HCT116 (cell line): ENCODE measurements around the gene LSP1. TPM values are rescaled to one million over a fixed set of nuclear protein-coding genes. Genes with fewer than 3 reads are reported as not detected.

ENCODE experiments used
- ATAC-seq: fragments of 200-7000 bp; cut with Tn5 transposase; 2 replicates; pipeline ENCODE4 v1.9.1; 2020; ENCODE audit warnings: mild to moderate bottlenecking, moderate library complexity
- BruUV-seq: library from RNA; stranded (reverse); fragments of 400-500 nt; replicated peaks from 2 replicates; lab custom pipeline; 2021; lab: Mats Ljungman, UMichigan
- CTCF ChIA-PET: fragments of 300-600 bp; sonication (Branson Sonifier 250); formaldehyde crosslinking; loops from one replicate; lab custom pipeline; 2021; ENCODE audit warnings: antibody characterized with exemption; lab: Charles Lee
- POLR2A ChIA-PET: fragments of 300-600, 350-600 bp; sonication (Branson Sonifier 250); formaldehyde crosslinking; loops from one replicate; lab custom pipeline; 2021; ENCODE audit warnings: antibody characterized with exemption; lab: Charles Lee
- RAD21 ChIA-PET, 2 experiments: fragments of 300-600 bp; sonication (Branson Sonifier 250); formaldehyde crosslinking; loops; one replicate each; lab custom pipeline; 2023; ENCODE audit warnings: low total read pairs in 2 of 2; ENCODE audit not compliant: uncharacterized antibody in 2 of 2, unreplicated experiment in 2 of 2, low non-redundant PET in 1 of 2; lab: Charles Lee
- DNase-seq: peaks from one replicate; pipeline ENCODE4 v3.0.0-alpha.2; 2010; ENCODE audit warnings: low read depth, low spot score
- H2AFZ ChIP-seq: fragments of 200-600 bp; shearing (Covaris generic), sonication (generic); 2 replicates; pipeline ENCODE4 v1.6.1; 2017; ENCODE audit warnings: low read depth, mixed run types, mixed read lengths, antibody characterized with exemption, low read length; ENCODE audit not compliant: poor library complexity, severe bottlenecking
- H3K27ac ChIP-seq: 2 replicates; pipeline ENCODE4 v1.5.1; 2012; ENCODE audit warnings: low read depth, low read length
- H3K27me3 ChIP-seq: fragments of 200-600 bp; sonication (generic); 2 replicates; pipeline ENCODE4 v1.6.1; 2016; ENCODE audit warnings: mixed run types, low read length, mixed read lengths; ENCODE audit not compliant: insufficient read depth
- H3K36me3 ChIP-seq, 2 experiments: fragments of 200-500 bp in 1 of 2; fragments of 200-600 bp in 1 of 2; sonication (Bioruptor generic) in 1 of 2; sonication (generic) in 1 of 2; 2 replicates each; pipeline versions ENCODE4 v1.5.1 to v1.6.1; 2014 to 2016; ENCODE audit warnings: low read length in 2 of 2, inconsistent platforms in 1 of 2, mixed read lengths in 1 of 2, mixed run types in 1 of 2; ENCODE audit not compliant: insufficient read depth in 2 of 2, control insufficient read depth in 1 of 2
- H3K4me1 ChIP-seq, 2 experiments: fragments of 200-600 bp in 1 of 2; sonication (generic) in 1 of 2; 2 replicates each; pipeline versions ENCODE4 v1.5.1 to v1.6.1; 2012 to 2017; ENCODE audit warnings: low read length in 2 of 2, inconsistent platforms in 1 of 2, mild to moderate bottlenecking in 1 of 2, mixed read lengths in 1 of 2, mixed run types in 1 of 2, moderate library complexity in 1 of 2; ENCODE audit not compliant: insufficient read depth in 2 of 2, control insufficient read depth in 1 of 2
- H3K4me2 ChIP-seq: fragments of 200-600 bp; sonication (generic); 2 replicates; pipeline ENCODE4 v1.6.1; 2017; ENCODE audit warnings: mixed run types, low read length, mixed read lengths
- H3K4me3 ChIP-seq, 2 experiments: fragments of 200-600 bp in 1 of 2; sonication (generic) in 1 of 2; replicated peaks in 1 of 2; 2 replicates each; pipeline ENCODE4 v1.5.1; 2011 to 2016; ENCODE audit warnings: low read length in 2 of 2, control low read depth in 1 of 2, low read depth in 1 of 2, mild to moderate bottlenecking in 1 of 2, mixed read lengths in 1 of 2, mixed run types in 1 of 2
- H3K79me2 ChIP-seq: fragments of 200-600 bp; sonication (generic); 2 replicates; pipeline ENCODE4 v1.6.1; 2017; ENCODE audit warnings: mild to moderate bottlenecking, mixed run types, low read length, moderate library complexity, mixed read lengths; ENCODE audit not compliant: insufficient read depth
- H3K9ac ChIP-seq: fragments of 200-600 bp; sonication (generic); 2 replicates; pipeline ENCODE4 v1.6.1; 2016; ENCODE audit warnings: low read length, mixed read lengths
- H3K9me2 ChIP-seq: fragments of 200-600 bp; sonication (generic), shearing (Covaris generic); 2 replicates; pipeline ENCODE4 v1.6.1; 2017; ENCODE audit warnings: mixed run types, mild to moderate bottlenecking, moderate library complexity; ENCODE audit not compliant: insufficient read depth
- H3K9me3 ChIP-seq, 2 experiments: fragments of 200-500 bp in 1 of 2; fragments of 200-600 bp in 1 of 2; sonication (Bioruptor generic) in 1 of 2; sonication (generic) in 1 of 2; 2 replicates each; pipeline ENCODE4 v1.6.1; 2014 to 2017; ENCODE audit warnings: low read length in 2 of 2, mixed read lengths in 2 of 2, inconsistent platforms in 1 of 2, low read depth in 1 of 2, mild to moderate bottlenecking in 1 of 2, mixed run types in 1 of 2, moderate library complexity in 1 of 2; ENCODE audit not compliant: control insufficient read depth in 1 of 2, insufficient read depth in 1 of 2
- H4K20me1 ChIP-seq: fragments of 200-600 bp; sonication (generic), shearing (Covaris generic); 2 replicates; pipeline ENCODE4 v1.6.1; 2017; ENCODE audit warnings: mixed run types, mild to moderate bottlenecking, moderate library complexity; ENCODE audit not compliant: insufficient read depth
- CTCF ChIP-seq, 3 experiments: fragments of 200-600 bp in 1 of 3; sonication (generic) in 1 of 3; IDR thresholded peaks in 2 of 3; conservative IDR thresholded peaks in 1 of 3; 2 replicates each; pipeline ENCODE4 v1.5.1; 2012 to 2017; ENCODE audit warnings: low read depth in 2 of 3, low read length in 2 of 3, antibody characterized with exemption in 1 of 3, borderline replicate concordance in 1 of 3, control low read depth in 1 of 3, mild to moderate bottlenecking in 1 of 3, mixed read lengths in 1 of 3, mixed run types in 1 of 3, moderate library complexity in 1 of 3; ENCODE audit not compliant: insufficient read depth in 1 of 3
- EGR1 ChIP-seq: IDR thresholded peaks from 2 replicates; pipeline ENCODE4 v1.6.1; 2012; ENCODE audit warnings: low read depth
- MAX ChIP-seq: IDR thresholded peaks from 2 replicates; pipeline ENCODE4 v1.6.1; 2012
- POLR2A ChIP-seq: IDR thresholded peaks from 2 replicates; pipeline ENCODE4 v1.7.0; 2011; ENCODE audit warnings: borderline replicate concordance; ENCODE audit not compliant: insufficient read depth, insufficient read length; ENCODE audit errors: extremely low read depth
- TCF7L2 ChIP-seq: IDR thresholded peaks from 2 replicates; pipeline ENCODE4 v1.7.0; 2011; ENCODE audit warnings: borderline replicate concordance, inconsistent platforms; ENCODE audit not compliant: insufficient read depth, insufficient read length; ENCODE audit errors: extremely low read depth
- YY1 ChIP-seq: IDR thresholded peaks from 2 replicates; pipeline ENCODE4 v1.6.1; 2011; ENCODE audit warnings: low read length, low read depth, moderate library complexity, mild to moderate bottlenecking; ENCODE audit not compliant: insufficient replicate concordance; ENCODE audit errors: extremely low read depth
- ZFX ChIP-seq: fragments of 450-650 bp; IDR thresholded peaks from 2 replicates; pipeline ENCODE4 v1.6.1; 2017
- intact Hi-C: fragments of 100-400 bp; cut with micrococcal nuclease; formaldehyde crosslinking; loops from 2 replicates; pipeline ENCODE4 v1.10.0; 2022
- total RNA-seq: library from RNA; stranded (reverse); gene quantifications from one replicate; pipeline ENCODE4 v1.2.1, GENCODE V29; 2021; ENCODE audit not compliant: unreplicated experiment

LSP1 gene
- total RNA-seq, 1 experiment from 2014 or later, result 1.3 TPM

- no peaks in the 10 kb centered on the region for H3K27me3 ChIP-seq
- H3K4me1 ChIP-seq, result no peaks in the 10 kb centered on the region
- no TSS peak for BruUV-seq
- H2AFZ ChIP-seq, result no peak overlapping the region
- ATAC-seq (no peak), DNase-seq (no peak)
- no peak overlapping the region for H3K4me3 ChIP-seq
- CTCF ChIA-PET, result interaction anchor here (0.7 kb wide), 1 partner anchor 51 kb away, joined by 3 read pairs; no protein-coding TSS in a partner anchor
- H3K79me2 ChIP-seq, result no peaks in the 10 kb centered on the region
- TF ChIP-seq TCF7L2 (no peak), MAX (no peak), ZFX (no peak)
- H3K36me3 ChIP-seq, result no peaks in the 10 kb centered on the region
- no peak overlapping the region for H3K27ac ChIP-seq
- POLR2A ChIA-PET, result no interaction called here
- no peaks in the 10 kb centered on the region for H4K20me1 ChIP-seq
- H3K9me2 ChIP-seq, result no peaks in the 10 kb centered on the region
- no peak overlapping the region for H3K9ac ChIP-seq
- H3K9me3 ChIP-seq, result no peaks in the 10 kb centered on the region
- intact Hi-C loops, result no loop called here
- RAD21 ChIA-PET, result no interaction called here
- H3K4me2 ChIP-seq, result no peak overlapping the region
Observed at GRCh38 chr11:1933416-1934334, 80.8 kb downstream of the LSP1 start.

DNA sequence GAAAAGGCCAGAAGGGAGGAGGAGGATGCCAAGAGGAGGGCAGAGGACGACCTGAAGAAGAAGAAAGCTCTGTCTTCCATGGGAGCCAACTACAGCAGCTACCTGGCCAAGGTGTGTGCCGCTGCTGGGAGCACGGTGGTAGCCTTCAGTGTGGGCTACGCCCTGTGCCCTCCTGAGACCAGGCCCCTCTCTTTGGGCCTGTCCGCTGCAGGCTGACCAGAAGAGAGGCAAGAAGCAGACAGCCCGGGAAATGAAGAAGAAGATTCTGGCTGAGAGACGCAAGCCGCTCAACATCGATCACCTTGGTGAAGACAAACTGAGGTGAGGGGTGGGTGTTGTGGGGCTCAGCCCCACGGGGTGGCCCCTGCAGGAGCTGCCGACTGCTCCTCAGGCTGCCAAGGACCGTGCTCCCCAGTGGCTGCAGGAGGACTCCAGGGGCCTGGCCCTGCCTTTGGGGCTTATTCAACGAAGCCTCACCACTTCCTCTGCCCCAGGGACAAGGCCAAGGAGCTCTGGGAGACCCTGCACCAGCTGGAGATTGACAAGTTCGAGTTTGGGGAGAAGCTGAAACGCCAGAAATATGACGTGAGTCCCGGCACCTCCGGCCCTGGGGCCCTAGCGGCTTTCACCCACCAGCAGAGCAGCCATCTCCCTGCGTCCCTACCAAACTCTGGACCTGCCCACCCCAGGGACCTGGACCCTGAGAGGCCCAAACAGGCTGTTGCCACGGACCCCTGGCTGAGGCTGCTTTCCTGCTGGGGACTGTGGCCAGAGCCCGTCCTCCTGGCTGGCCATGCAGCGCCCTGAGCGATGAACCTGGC, 81.7 kb downstream of the LSP1 start:
- Histone ChIP-seq H3K9me3 (no peaks in the 10 kb centered on the region), H3K27me3 (no peaks in the 10 kb centered on the region), H2AFZ (no peak overlapping the region), H3K4me1 (no peaks in the 10 kb centered on the region), H4K20me1 (no peaks in the 10 kb centered on the region), H3K9ac (no peak overlapping the region), H3K79me2 (no peaks in the 10 kb centered on the region), H3K36me3 (no peaks in the 10 kb centered on the region), H3K9me2 (no peaks in the 10 kb centered on the region), H3K4me3 (no peak overlapping the region), H3K4me2 (no peak overlapping the region), H3K27ac (no peak overlapping the region)
- POLR2A ChIA-PET, result no interaction called here
- ATAC-seq (no peak), DNase-seq (no peak)
- RAD21 ChIA-PET, result no interaction called here
- TF ChIP-seq POLR2A (no peak), ZFX (no peak), CTCF (IDR thresholded peaks at IDR 0.05 in 2 of 3, conservative IDR thresholded peaks at IDR 0.05 in 1 of 3; ENCODE audit: borderline replicate concordance in 1 of 3, insufficient read depth in 1 of 3, low read depth in 2 of 3, low read length in 2 of 3) (no peak), EGR1 (no peak), YY1 (no peak), MAX (no peak)
- CTCF ChIA-PET, result interaction anchor here (0.7 kb wide), 1 partner anchor 52 kb away, joined by 3 read pairs; no protein-coding TSS in a partner anchor
- intact Hi-C loops, result no loop called here
- BruUV-seq, result no TSS peak
